Heart left ventricle (tissue), 13 donors: ENCODE results near the gene ZMAT1.

Source experiments
- CTCF ChIP-seq, 12 donors: fragments of 200-600 bp; sonication (generic) in 4 of 12; IDR thresholded peaks; one replicate each; pipeline versions ENCODE4 v1.5.0 to v1.8.0; 2018 to 2022; ENCODE audit warnings: antibody characterized with exemption in 12 of 12, mild to moderate bottlenecking in 5 of 12
- POLR2A ChIP-seq, 2 donors: fragments of 450-650 bp; IDR thresholded peaks; one replicate each; pipeline ENCODE4 v1.6.1; 2017; ENCODE audit warnings: antibody characterized with exemption in 2 of 2, mild to moderate bottlenecking in 2 of 2, moderate library complexity in 2 of 2
- donor health status: ischemic (EF 13 %, LVEDD 7.1; RV severe dilation, severe dysfunction).
- donor health status: DM: no; HTN: yes; CAD: no.
- donor health status: DM: no; HTN: no; CAD: no.
- donor health status: ischemic (EF 25% LVEDD 6.9; RV normal size, moderate dysfunction).
- donor health status: ischemic (EF 25% LVEDD 5.7; RV mildly dilated, moderate dysfunction).
- donor health status: ischemic (EF 35%, LVEDD 5.7; RV mildly dilated, moderate dysfunction).
- donor health status: nonischemic (EF 11% LVEDD 7.7; RV severe dilation, severe dysfunction).
- donor health status: DM: yes; HTN: yes; CAD: no.
- donor health status: PGD.
- donor health status: ischemic (EF 29% LVEDD 5.4; RV normal size, mild dysfunction).
- donor health status: nonischemic (EF 23%, LVEDD 6.1; RV moderate dilation, normal function).

- TF ChIP-seq POLR2A (IDR thresholded peaks at IDR 0.05) (no peak), CTCF (IDR thresholded peaks at IDR 0.05) (no peak)
Observed at GRCh38 chrX:101932249-101932570, 383 bp upstream of the ZMAT1 start.
